Cortex of kidney (tissue), 1 donor: Measurements from ENCODE around the gene CCDC112.
"Not testable (repeated sequence)": the region's sequence is repeated elsewhere in the genome, so short reads cannot be mapped to it uniquely, and the experiment has no call there.

Source experiments
- DNase-seq: peaks from one replicate; lab custom pipeline; 2025; lab: John Stamatoyannopoulos, UW

Gene CCDC112

DNA sequence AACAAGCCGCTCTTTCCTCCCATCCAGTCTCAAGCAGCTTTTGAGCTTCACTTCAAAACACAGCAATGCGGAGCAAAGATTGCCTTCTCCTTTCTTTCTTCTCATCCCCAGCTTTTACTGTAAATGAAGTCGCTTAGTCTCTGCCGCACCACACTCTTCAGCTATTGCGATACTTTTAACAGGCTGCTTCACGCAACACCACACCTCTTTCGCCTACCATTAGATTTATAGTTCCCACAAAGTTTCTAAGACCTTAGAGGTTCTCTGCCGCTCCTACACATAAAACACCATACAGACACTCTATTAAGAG is 34.5 kb downstream of the CCDC112 start:
- DNase-seq, result no peak

DNA sequence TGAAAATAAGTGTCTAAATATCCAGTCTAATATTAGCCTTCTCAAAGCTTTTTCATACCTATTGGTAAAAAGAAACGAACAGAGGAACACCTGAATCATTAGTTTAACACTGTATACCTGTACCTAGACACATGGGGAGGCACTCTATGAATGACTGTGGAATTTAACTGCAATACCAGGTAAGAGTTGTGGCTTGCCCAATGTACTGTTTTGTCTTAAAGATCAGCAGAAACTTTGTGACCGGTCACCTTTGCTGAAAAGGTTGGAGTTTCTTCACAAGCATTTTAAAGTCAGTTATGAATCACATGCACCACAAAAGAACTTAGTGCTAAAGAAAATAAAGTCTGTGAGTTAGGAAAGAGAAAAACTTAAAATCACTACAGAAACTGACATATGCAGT is 36.2 kb downstream of the CCDC112 start:
- no peak for DNase-seq

DNA sequence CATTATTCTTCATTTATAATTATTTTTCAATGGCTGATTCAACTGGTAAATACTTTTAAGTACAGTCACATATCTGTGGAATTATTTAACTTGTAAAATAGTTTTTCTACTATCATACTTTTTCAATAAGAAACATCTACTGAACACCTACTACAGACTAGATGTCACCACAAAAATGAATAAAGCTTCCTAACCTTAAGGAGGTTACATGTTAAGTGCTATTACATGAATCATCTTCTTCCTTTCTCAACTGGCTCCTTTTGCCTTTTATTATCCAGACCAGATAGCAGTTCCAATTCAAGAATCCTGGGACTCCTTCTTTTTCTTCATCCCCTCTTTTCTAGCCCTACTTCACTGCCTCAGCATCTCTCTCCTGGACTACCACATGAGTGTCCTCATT is 38.5 kb downstream of the CCDC112 start:
- no peak for DNase-seq

DNA sequence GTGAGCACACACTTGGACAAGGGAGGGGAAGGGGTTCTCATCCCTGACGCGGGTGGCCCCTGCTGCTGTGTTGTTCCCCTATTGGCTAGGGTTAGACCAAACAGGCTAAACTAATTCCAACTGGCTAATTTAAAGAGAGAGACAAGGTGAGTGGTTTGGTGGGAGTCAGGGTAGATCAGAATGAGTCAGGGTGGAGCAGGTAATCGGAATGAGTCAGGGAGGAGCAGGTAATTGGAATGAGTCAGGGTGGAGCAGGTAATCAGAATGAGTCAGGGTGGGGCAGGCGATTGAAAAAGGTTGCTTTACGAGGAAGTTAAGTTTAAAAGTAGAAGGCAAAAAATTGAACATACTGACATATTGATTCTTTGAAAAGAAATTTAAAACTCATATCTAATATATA is 47.1 kb downstream of the CCDC112 start:
- not testable (repeated sequence) for DNase-seq

- no peak for DNase-seq
Measured at GRCh38 chr5:115246361-115246991, 50.0 kb downstream of the CCDC112 start.

DNA sequence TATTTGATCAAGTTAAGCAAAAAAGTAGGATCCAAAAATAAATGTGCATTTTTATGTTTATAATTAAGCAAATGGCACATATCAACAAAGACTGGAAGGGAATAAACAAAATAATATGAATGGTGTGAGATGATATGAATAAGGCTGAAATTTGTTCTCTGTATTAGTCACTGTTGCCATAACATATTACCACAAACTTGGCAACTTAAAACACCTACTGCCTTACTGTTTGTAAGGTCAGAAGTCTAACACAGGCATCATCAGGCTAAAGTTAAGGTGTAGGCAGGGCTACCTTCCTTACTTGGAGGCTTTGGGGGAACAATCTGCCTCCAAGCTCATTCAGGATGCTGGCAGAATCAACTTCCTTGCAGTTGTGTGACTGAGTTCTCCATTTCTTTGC is 53.0 kb downstream of the CCDC112 start:
- DNase-seq, result no peak

DNA sequence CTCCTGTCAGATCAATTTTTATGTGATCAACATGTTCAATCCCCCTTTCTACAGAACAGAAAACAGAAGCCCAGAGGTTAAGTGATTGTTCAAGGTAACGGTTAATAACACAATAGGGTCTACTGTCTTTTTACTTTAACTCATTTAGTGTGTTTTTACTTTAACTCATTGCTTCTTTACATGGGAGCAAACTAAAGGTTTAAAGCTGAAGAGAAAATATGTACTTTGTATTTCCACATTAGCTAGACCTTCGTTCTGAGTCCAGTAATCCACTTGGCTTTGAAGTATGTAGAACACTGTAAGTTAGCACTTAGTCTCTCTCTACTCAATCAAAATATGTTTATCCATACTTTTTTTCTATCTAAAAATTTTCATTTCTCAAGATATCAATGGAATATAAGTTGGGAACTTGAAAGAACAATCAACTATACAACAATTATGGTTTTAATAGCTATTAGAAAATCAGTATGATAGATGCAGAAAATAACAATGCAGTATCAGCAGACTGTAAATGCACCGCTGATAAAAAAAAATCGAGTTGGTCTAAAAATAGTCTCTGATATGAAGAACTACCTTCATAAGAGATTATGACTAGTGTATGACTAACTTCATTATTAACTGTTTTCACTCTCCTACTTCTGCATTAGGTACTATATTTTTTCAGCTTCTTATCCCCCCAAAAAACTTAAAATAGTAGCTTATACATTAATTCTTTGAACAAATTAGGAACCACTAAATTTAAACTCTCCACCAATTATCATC is 54.4 kb downstream of the CCDC112 start:
- DNase-seq, result no peak

DNA sequence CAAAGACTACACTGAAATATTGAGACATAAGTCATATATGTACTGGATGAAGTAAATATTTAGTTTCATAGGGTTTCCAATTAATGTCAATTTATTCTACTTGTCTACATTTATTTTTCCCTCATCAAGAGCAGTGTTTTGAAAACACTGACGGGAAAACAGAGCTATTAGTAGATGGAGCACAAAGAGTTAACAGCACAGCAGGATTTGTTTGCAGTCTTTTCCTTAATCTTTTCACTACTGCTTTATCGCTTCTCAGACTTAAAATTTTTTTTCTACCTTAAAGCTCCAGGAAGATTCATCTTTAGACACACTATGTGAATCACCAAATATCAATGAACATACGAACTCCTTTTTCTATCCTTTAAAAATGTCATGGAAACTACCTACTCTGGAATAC is 59.4 kb downstream of the CCDC112 start:
- no peak for DNase-seq

DNA sequence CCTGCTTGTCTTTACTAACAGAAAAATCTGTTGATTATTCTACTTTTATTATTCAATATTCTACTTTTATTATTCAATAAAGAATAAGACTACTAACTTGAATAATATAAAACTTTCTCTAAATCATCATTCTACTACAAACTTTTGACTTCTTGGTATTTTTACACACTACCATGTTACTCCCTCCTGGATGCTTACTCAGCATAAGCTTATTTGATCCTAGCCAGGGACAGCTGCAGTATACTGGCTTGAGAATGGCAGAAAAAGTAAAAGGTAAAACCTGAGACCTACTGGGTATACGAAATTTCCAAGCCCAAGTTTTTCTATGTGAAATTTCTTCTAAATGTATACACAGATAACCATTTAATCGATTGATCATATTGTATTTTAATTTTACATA is 59.9 kb downstream of the CCDC112 start:
- no peak for DNase-seq

DNA sequence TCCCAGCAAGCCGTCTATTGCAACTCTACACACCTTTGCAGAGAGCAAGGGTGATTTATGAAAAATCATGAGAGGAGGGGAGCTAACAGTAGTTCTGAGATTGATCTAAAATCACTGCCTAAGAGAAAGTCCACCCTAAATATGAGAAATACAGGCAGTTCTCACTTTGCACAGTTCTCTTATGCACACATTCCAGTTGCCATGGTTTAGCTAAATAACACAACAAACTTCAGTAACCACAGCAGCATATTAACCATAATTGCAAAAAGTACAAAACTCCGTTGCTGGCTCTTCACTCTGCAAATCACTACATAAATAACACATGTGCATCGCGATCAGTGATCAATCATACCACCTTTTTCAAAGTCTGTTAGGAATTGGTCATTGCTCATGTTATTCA is 64.9 kb downstream of the CCDC112 start:
- DNase-seq, result no peak

DNA sequence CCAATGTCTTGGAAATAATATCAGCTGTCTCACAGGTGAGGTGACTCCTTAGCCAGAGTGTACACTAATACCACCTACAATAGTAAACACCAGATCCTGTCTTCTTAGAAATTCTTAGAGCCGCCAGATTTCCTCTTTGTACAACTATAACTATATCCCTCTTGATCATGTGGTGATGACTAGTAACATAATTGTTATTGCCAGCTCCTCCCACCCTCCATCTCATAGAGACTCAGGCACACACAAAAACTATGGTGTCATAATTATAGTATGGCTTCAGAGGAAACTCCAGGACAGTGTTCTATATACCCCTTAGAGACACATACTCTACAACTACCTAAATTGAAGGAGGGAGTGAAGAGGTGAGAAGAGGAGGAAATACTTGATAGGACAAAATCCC is 66.8 kb downstream of the CCDC112 start:
- DNase-seq, result no peak

DNA sequence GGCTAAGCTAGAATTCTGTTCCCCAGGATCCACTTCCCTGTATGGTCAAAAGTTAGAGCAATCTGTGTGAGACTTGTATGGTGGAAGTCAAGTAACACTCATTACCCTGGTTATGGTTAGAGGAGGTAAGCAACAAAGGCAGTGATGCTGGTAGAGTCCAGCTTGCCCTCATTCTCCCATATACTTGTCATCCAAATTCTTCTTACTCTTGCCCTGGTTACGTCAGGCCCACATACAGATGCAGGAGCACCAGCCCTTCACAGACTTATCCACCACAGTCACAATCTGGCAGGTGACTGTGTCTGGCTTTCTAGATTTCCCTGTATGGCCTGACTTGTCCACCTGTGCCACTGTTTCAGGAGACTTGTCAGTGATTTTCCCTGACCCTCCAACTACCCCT is 69.2 kb downstream of the CCDC112 start:
- no peak for DNase-seq
